ENCODE results near the gene BET1L.

DNA sequence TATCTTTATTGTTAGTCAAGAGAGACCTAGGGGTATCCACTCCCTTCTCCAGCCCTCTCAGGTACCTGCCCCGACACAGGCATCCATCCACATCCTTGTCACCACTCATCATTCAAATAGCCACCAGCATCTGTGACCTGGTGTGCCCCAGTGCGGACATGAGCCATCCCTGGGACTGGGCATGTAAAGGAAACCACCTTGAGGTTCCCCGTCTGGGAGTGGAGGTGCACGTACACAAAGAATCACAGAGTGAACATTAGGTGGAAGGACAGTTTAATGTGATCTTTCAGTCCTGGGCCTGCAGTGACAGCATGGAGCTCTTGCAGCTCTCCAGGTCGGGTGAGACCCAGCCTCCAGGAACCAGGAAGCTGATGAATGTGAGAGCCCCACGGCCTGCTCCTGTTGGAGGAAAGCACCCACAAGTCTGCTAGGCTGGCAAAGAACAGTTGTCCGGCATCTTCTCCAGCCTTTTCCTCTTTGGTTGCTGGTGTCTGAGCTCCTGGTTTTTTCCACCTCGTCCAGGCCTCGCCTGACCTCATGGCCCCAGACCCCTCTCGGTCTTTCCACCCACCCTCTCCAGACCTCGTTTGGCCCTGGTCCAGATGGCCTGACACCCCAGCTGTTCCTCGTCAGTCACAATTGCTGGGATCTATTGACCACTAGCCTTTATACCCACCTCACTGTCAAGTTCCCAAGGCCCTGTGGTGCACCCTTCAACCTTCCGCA lies 46.1 kb upstream of the BET1L start:
- TF ChIP-seq, protein P1, sequence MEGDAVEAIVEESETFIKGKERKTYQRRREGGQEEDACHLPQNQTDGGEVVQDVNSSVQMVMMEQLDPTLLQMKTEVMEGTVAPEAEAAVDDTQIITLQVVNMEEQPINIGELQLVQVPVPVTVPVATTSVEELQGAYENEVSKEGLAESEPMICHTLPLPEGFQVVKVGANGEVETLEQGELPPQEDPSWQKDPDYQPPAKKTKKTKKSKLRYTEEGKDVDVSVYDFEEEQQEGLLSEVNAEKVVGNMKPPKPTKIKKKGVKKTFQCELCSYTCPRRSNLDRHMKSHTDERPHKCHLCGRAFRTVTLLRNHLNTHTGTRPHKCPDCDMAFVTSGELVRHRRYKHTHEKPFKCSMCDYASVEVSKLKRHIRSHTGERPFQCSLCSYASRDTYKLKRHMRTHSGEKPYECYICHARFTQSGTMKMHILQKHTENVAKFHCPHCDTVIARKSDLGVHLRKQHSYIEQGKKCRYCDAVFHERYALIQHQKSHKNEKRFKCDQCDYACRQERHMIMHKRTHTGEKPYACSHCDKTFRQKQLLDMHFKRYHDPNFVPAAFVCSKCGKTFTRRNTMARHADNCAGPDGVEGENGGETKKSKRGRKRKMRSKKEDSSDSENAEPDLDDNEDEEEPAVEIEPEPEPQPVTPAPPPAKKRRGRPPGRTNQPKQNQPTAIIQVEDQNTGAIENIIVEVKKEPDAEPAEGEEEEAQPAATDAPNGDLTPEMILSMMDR (IDR thresholded peaks at IDR 0.05): no peak
- TF ChIP-seq TAF1 (IDR thresholded peaks at IDR 0.05; ENCODE audit: borderline replicate concordance, low read depth, low read length) (no peak), CHD2 (IDR thresholded peaks at IDR 0.05; ENCODE audit: low read length, partially characterized antibody) (no peak), RXRA (IDR thresholded peaks at IDR 0.05; ENCODE audit: borderline replicate concordance, low read depth) (no peak), POLR2AphosphoS5 (IDR thresholded peaks at IDR 0.05; ENCODE audit: low read depth, low read length) (no peak), EZH2phosphoT487 (IDR thresholded peaks at IDR 0.05; ENCODE audit: borderline replicate concordance, low read depth) (no peak)
- TF ChIP-seq, protein P2, sequence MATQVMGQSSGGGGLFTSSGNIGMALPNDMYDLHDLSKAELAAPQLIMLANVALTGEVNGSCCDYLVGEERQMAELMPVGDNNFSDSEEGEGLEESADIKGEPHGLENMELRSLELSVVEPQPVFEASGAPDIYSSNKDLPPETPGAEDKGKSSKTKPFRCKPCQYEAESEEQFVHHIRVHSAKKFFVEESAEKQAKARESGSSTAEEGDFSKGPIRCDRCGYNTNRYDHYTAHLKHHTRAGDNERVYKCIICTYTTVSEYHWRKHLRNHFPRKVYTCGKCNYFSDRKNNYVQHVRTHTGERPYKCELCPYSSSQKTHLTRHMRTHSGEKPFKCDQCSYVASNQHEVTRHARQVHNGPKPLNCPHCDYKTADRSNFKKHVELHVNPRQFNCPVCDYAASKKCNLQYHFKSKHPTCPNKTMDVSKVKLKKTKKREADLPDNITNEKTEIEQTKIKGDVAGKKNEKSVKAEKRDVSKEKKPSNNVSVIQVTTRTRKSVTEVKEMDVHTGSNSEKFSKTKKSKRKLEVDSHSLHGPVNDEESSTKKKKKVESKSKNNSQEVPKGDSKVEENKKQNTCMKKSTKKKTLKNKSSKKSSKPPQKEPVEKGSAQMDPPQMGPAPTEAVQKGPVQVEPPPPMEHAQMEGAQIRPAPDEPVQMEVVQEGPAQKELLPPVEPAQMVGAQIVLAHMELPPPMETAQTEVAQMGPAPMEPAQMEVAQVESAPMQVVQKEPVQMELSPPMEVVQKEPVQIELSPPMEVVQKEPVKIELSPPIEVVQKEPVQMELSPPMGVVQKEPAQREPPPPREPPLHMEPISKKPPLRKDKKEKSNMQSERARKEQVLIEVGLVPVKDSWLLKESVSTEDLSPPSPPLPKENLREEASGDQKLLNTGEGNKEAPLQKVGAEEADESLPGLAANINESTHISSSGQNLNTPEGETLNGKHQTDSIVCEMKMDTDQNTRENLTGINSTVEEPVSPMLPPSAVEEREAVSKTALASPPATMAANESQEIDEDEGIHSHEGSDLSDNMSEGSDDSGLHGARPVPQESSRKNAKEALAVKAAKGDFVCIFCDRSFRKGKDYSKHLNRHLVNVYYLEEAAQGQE (IDR thresholded peaks at IDR 0.05; ENCODE audit: low read depth, low read length): no peak
- TF ChIP-seq, protein P3, sequence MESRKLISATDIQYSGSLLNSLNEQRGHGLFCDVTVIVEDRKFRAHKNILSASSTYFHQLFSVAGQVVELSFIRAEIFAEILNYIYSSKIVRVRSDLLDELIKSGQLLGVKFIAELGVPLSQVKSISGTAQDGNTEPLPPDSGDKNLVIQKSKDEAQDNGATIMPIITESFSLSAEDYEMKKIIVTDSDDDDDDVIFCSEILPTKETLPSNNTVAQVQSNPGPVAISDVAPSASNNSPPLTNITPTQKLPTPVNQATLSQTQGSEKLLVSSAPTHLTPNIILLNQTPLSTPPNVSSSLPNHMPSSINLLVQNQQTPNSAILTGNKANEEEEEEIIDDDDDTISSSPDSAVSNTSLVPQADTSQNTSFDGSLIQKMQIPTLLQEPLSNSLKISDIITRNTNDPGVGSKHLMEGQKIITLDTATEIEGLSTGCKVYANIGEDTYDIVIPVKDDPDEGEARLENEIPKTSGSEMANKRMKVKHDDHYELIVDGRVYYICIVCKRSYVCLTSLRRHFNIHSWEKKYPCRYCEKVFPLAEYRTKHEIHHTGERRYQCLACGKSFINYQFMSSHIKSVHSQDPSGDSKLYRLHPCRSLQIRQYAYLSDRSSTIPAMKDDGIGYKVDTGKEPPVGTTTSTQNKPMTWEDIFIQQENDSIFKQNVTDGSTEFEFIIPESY (IDR thresholded peaks at IDR 0.05; ENCODE audit: borderline replicate concordance, low read depth): no peak
